A549 treated with AZD9567 at 1 μM for 4 hours (cell line): ENCODE data around the gene JPH3. TPM values are rescaled to one million over a fixed set of nuclear protein-coding genes. Genes with fewer than 3 reads are reported as not detected.

Experiments used
- total RNA-seq: library from RNA; stranded (reverse); fragments of 200-300 nt; extraction: Qiagen RNA extraction; gene quantifications from 5 replicates; pipeline ENCODE4 v1.2.3, GENCODE V29; 2022; ENCODE audit not compliant: insufficient read depth

Gene JPH3
- 0.80 to 2.3 TPM (median 2.1 TPM) in 5 replicates for total RNA-seq

GRCh38 chr16:87602001-87602775 lies at the start of gene JPH3:
Gene JPH3, plus strand, starts transcription at chr16:87602508. Its CDS starts 639 bp downstream, at chr16:87603147.

Other genes with a start within 250 kb of the JPH3 start
- gene FBXO31, start 218.7 kb upstream of the JPH3 start, total RNA-seq: 16.4 to 31.3 TPM (median 31.2 TPM) in 5 replicates
- gene MAP1LC3B, start 210.2 kb upstream of the JPH3 start, total RNA-seq: 79.7 to 106 TPM (median 86.6 TPM) in 5 replicates
- 8.2 to 10.2 TPM (median 9.8 TPM) in 5 replicates for gene ZCCHC14, start 109.5 kb upstream of the JPH3 start, total RNA-seq
- gene KLHDC4, start 163.5 kb downstream of the JPH3 start, total RNA-seq: 42.2 to 51.8 TPM (median 48.3 TPM) in 5 replicates